B cell (primary cell): Measurements from ENCODE around the gene PRRT1. TPM values are rescaled to one million over a fixed set of nuclear protein-coding genes. Genes with fewer than 3 reads are reported as not detected.
A peak's percentile ranks its signal among the peaks of the same experiment; 100 is the strongest.

Source experiments
- ATAC-seq: fragments of 200-7000 bp; cut with Tn5 transposase; one replicate; pipeline ENCODE4 v1.10.0; 2021; ENCODE audit warnings: low read depth, mild to moderate bottlenecking, moderate number of reproducible peaks, moderate library complexity
- CTCF ChIA-PET: fragments of 350-600 bp; sonication (Branson Sonifier 250); formaldehyde crosslinking; loops from one replicate; lab custom pipeline; 2021; ENCODE audit warnings: antibody characterized with exemption, inconsistent platforms; lab: Charles Lee
- POLR2A ChIA-PET: fragments of 350-600 bp; sonication (Branson Sonifier 250); formaldehyde crosslinking; loops from one replicate; lab custom pipeline; 2021; ENCODE audit warnings: antibody characterized with exemption; lab: Charles Lee
- DNase-seq: peaks from one replicate; pipeline ENCODE4 v3.0.0; 2013
- H2AFZ ChIP-seq: 2 replicates; pipeline ENCODE4 v1.6.1; 2012; ENCODE audit warnings: mild to moderate bottlenecking, low read depth, low read length; ENCODE audit not compliant: insufficient read depth, poor library complexity, severe bottlenecking
- H3K27ac ChIP-seq, 2 donors: 1 replicate in 1 of 2; 2 replicates in 1 of 2; pipeline ENCODE4 v1.5.1; 2012 to 2013; ENCODE audit warnings: low read length in 2 of 2, mild to moderate bottlenecking in 2 of 2, moderate library complexity in 1 of 2
- H3K27me3 ChIP-seq, 4 experiments: fragments of 200-600 bp in 1 of 4; sonication (generic) in 1 of 4; replicated peaks in 1 of 4; 1 replicate in 2 of 4; 2 replicates in 2 of 4; pipeline versions ENCODE4 v1.6.1 to v1.7.0; 2013 to 2016; ENCODE audit warnings: low read length in 3 of 4, mild to moderate bottlenecking in 2 of 4, mixed read lengths in 1 of 4, moderate library complexity in 1 of 4; ENCODE audit not compliant: insufficient read depth in 4 of 4, control insufficient read depth in 3 of 4; ENCODE audit errors: control extremely low read depth in 1 of 4
- H3K36me3 ChIP-seq, 2 experiments: replicated peaks in 1 of 2; 1 replicate in 1 of 2; 2 replicates in 1 of 2; pipeline versions ENCODE4 v1.6.1 to v1.7.1; 2013; ENCODE audit warnings: low read length in 1 of 2; ENCODE audit not compliant: insufficient read depth in 2 of 2, control insufficient read depth in 1 of 2; ENCODE audit errors: control extremely low read depth in 1 of 2, extremely low read depth in 1 of 2
- H3K4me1 ChIP-seq, 2 donors: fragments of 200-600 bp in 1 of 2; sonication (generic) in 1 of 2; 1 replicate in 1 of 2; 2 replicates in 1 of 2; pipeline versions ENCODE4 v1.5.1 to v1.6.1; 2013 to 2017; ENCODE audit warnings: low read length in 2 of 2; ENCODE audit not compliant: control insufficient read depth in 2 of 2, insufficient read depth in 2 of 2
- H3K4me2 ChIP-seq: replicated peaks from 2 replicates; pipeline ENCODE3; 2012; ENCODE audit warnings: mild to moderate bottlenecking, low read depth, low read length; ENCODE audit not compliant: poor library complexity, severe bottlenecking
- H3K4me3 ChIP-seq, 5 experiments: fragments of 200-600 bp in 1 of 5; sonication (generic) in 1 of 5; 1 replicate in 3 of 5; 2 replicates in 2 of 5; pipeline versions ENCODE4 v1.5.1 to v1.7.0; 2011 to 2016; ENCODE audit warnings: low read length in 4 of 5, mild to moderate bottlenecking in 4 of 5, low read depth in 2 of 5, control low read depth in 1 of 5, moderate library complexity in 1 of 5; ENCODE audit not compliant: insufficient read depth in 1 of 5; ENCODE audit errors: control extremely low read depth in 1 of 5, extremely low read depth in 1 of 5
- H3K79me2 ChIP-seq: fragments of 200-600 bp; sonication (generic); one replicate; pipeline ENCODE4 v1.6.0; 2016; ENCODE audit warnings: low read length; ENCODE audit not compliant: control insufficient read depth, insufficient read depth
- H3K9ac ChIP-seq: fragments of 200-600 bp; sonication (generic); 2 replicates; pipeline ENCODE4 v1.6.1; 2017; ENCODE audit warnings: mild to moderate bottlenecking, low read length, moderate library complexity
- H3K9me3 ChIP-seq, 3 donors: one replicate each; pipeline versions ENCODE4 v1.6.1 to v1.7.1; 2013; ENCODE audit warnings: low read length in 2 of 3; ENCODE audit not compliant: control insufficient read depth in 2 of 3, insufficient read depth in 1 of 3; ENCODE audit errors: control extremely low read depth in 1 of 3
- H4K20me1 ChIP-seq: 2 replicates; pipeline ENCODE4 v1.6.0; 2012; ENCODE audit warnings: mild to moderate bottlenecking, low read length; ENCODE audit not compliant: insufficient read depth, control insufficient read depth, poor library complexity, severe bottlenecking
- H3K27ac Mint-ChIP-seq: one replicate; pipeline ENCODE4 v1.8.0; 2021; ENCODE audit warnings: mixed read lengths
- H3K27me3 Mint-ChIP-seq: one replicate; pipeline ENCODE4 v1.8.0; 2021; ENCODE audit warnings: mixed read lengths
- H3K4me1 Mint-ChIP-seq: one replicate; pipeline ENCODE4 v1.8.0; 2021; ENCODE audit warnings: mixed read lengths
- H3K4me3 Mint-ChIP-seq: one replicate; pipeline ENCODE4 v1.8.0; 2021; ENCODE audit warnings: mixed read lengths
- H3K9me3 Mint-ChIP-seq: one replicate; pipeline ENCODE4 v1.8.0; 2022; ENCODE audit warnings: mixed read lengths; ENCODE audit not compliant: insufficient read depth
- CTCF ChIP-seq: fragments of 200-600 bp; IDR thresholded peaks from one replicate; pipeline ENCODE4 v1.8.0; 2022; ENCODE audit warnings: antibody characterized with exemption, mild to moderate bottlenecking
- EZH2 ChIP-seq: IDR thresholded peaks from 2 replicates; pipeline ENCODE4 v1.6.1; 2012; ENCODE audit warnings: borderline replicate concordance, low read depth, mild to moderate bottlenecking, moderate library complexity, low read length; ENCODE audit not compliant: insufficient read depth, poor library complexity, severe bottlenecking
- WGBS: methylation state at CpG from one replicate; pipeline ENCODE4 v1.1.5; 2013; ENCODE audit warnings: missing lambda C conversion rate; ENCODE audit not compliant: insufficient coverage; 5-methylcytosine and 5-hydroxymethylcytosine counted together
- intact Hi-C: fragments of 100-400 bp; cut with micrococcal nuclease; formaldehyde crosslinking; loops from one replicate; pipeline ENCODE4 v1.10.0; 2022
- polyA plus RNA-seq: library from polyadenylated mRNA; depleted of rRNA; stranded (reverse); fragments of >200 nt; gene quantifications from 2 replicates; pipeline ENCODE4 v1.2.3, GENCODE V29; 2012
- total RNA-seq, 2 donors: library from RNA; stranded (reverse); fragments of 120-200 nt in 1 of 2; gene quantifications; 1 replicate in 1 of 2; 2 replicates in 1 of 2; pipeline versions ENCODE4 v1.2.3 to v1.2.4, GENCODE V29; 2013 to 2022

Gene PRRT1
- total and polyA plus RNA-seq, 2 donors (not counting 1 experiment from before 2014, with no cell fraction given), result not detected

- TF ChIP-seq CTCF (no peak), EZH2 (no peak)
- ChIA-PET CTCF (interaction anchor here (0.8 kb wide), 1 partner anchor 25 kb away, joined by 3 read pairs; the partner anchor contains the start of gene EGFL8), POLR2A (interaction anchor here (1.0 to 1.6 kb wide), 2 partner anchors 11 to 34 kb away, joined by 6 read pairs; partner anchors contain the start of gene RNF5)
- H3K4me2 ChIP-seq, result peak overlapping the region; percentile 91
- Mint-ChIP-seq H3K9me3 (no peaks in the 10 kb centered on the region), H3K4me1 (peaks cover 69% of the 10 kb centered on the region), H3K4me3 (peak overlapping the region; percentile 91), H3K27ac (peak overlapping the region; percentile 95), H3K27me3 (no peaks in the 10 kb centered on the region)
- peak overlapping the region; percentile 74 to 99 (median 95) for H3K4me3 ChIP-seq
- DNase-seq, result no peak
- no peak overlapping the region for H2AFZ ChIP-seq
- H3K79me2 ChIP-seq, result peaks cover 58% of the 10 kb centered on the region
- WGBS, result 0% methylated on average over 10 of the region's 10 CpGs
- H3K9ac ChIP-seq, result peak overlapping the region; percentile 96
- peaks cover 0 to 39% of the 10 kb centered on the region in 2 experiments for H3K36me3 ChIP-seq
- H3K9me3 ChIP-seq, result no peaks in the 10 kb centered on the region
- intact Hi-C loops, result no loop called here
- no peaks in the 10 kb centered on the region for H3K27me3 ChIP-seq
- H4K20me1 ChIP-seq, result no peaks in the 10 kb centered on the region
- peaks cover 45 to 63% of the 10 kb centered on the region in 2 donors for H3K4me1 ChIP-seq
- H3K27ac ChIP-seq, result peak overlapping the region; percentile 46 to 97
- no peak for ATAC-seq
Observed at GRCh38 chr6:32189069-32189741, 37.5 kb upstream of the PRRT1 start.
